Ovary (tissue), 9 donors: ENCODE data around the gene GPR173. TPM values are rescaled to one million over a fixed set of nuclear protein-coding genes. Genes with fewer than 3 reads are reported as not detected.

ENCODE experiments used
- DNase-seq, 5 donors: peaks; one replicate each; pipeline ENCODE4 v3.0.0-alpha.2; 2019 to 2020
- H3K27ac ChIP-seq, 2 donors: fragments of 200-600 bp; one replicate each; pipeline versions ENCODE4 v1.5.1 to v1.8.0; 2019 to 2022
- H3K27me3 ChIP-seq: fragments of 200-600 bp; one replicate; pipeline ENCODE4 v1.8.0; 2022
- H3K36me3 ChIP-seq: fragments of 200-600 bp; sonication (generic); one replicate; pipeline ENCODE4 v1.5.1; 2019
- H3K4me1 ChIP-seq: one replicate; pipeline ENCODE4 v1.8.1; 2013; ENCODE audit warnings: mild to moderate bottlenecking, moderate library complexity; ENCODE audit not compliant: insufficient read depth
- H3K4me3 ChIP-seq: fragments of 200-600 bp; sonication (generic); one replicate; pipeline ENCODE4 v1.5.1; 2017
- H3K9me3 ChIP-seq, 2 donors: fragments of 200-600 bp in 1 of 2; sonication (generic) in 1 of 2; one replicate each; pipeline versions ENCODE4 v1.5.1 to v1.8.1; 2013 to 2019; ENCODE audit warnings: mild to moderate bottlenecking in 1 of 2, moderate library complexity in 1 of 2
- CTCF ChIP-seq, 3 donors: fragments of 450-650 bp in 2 of 3; fragments of 200-600 bp in 1 of 3; IDR thresholded peaks; one replicate each; pipeline versions ENCODE4 v1.5.1 to v1.8.0; 2016 to 2022; ENCODE audit warnings: antibody characterized with exemption in 3 of 3, mild to moderate bottlenecking in 1 of 3
- EP300 ChIP-seq: sonication (generic); formaldehyde crosslinking; IDR thresholded peaks from one replicate; pipeline ENCODE4 v1.6.1; 2017; ENCODE audit warnings: antibody characterized with exemption
- POLR2A ChIP-seq: fragments of 450-650 bp; IDR thresholded peaks from one replicate; pipeline ENCODE4 v1.6.1; 2017; ENCODE audit warnings: antibody characterized with exemption, mild to moderate bottlenecking, moderate library complexity
- WGBS, 3 donors: extraction: QIAGEN DNeasy Blood & Tissue Kit in 1 of 3; methylation state at CpG; one replicate each; pipeline versions ENCODE4 v1.1.5 to v1.1.7; 2013 to 2017; 5-methylcytosine and 5-hydroxymethylcytosine counted together
- intact Hi-C, 4 donors: fragments of 100-400 bp; cut with DNase I; formaldehyde crosslinking; loops; one replicate each; pipeline versions ENCODE4 v1.11.0 to v1.15.1; 2022 to 2023
- polyA plus RNA-seq, 2 donors: library from polyadenylated mRNA; stranded (reverse); fragments of 200-250 nt in 1 of 2; fragments of 350-450 nt in 1 of 2; fragmentation: Illumina TruSeq in 1 of 2; extraction: RNeasy Lipid Tissue Mini Kit (QIAGEN cat#74804) in 1 of 2; gene quantifications; one replicate each; pipeline ENCODE4 v1.2.3, GENCODE V29; 2013 to 2014
- total RNA-seq, 7 donors: library from RNA; depleted of rRNA in 2 of 7; stranded (reverse); fragments of >200 nt in 2 of 7; fragmentation: NEBNext Ultra II Directional in 3 of 7; extraction: Animal tissue kit (Norgen Biotek cat#: 25700) in 3 of 7; gene quantifications; one replicate each; pipeline versions ENCODE4 v1.1.0 to v1.2.4, GENCODE V29; 2016 to 2023
- donor health status: DM: no; HTN: no; CAD: no; lungs with moderate emphysema.
- donor health status: DM: no; HTN: no; CAD: no.
- donor health status: Bipolar disorder and iron deficiency.
- donor health status: DM: yes; HTN: yes; CAD: no.
- donor health status: DM: no; HTN: no; CAD: no.
- donor health status: DM: yes; HTN: yes; CAD: no.

The GPR173 gene
- total and polyA plus RNA-seq, 9 donors: 2.9 to 15.6 (median 8.3) TPM

DNA sequence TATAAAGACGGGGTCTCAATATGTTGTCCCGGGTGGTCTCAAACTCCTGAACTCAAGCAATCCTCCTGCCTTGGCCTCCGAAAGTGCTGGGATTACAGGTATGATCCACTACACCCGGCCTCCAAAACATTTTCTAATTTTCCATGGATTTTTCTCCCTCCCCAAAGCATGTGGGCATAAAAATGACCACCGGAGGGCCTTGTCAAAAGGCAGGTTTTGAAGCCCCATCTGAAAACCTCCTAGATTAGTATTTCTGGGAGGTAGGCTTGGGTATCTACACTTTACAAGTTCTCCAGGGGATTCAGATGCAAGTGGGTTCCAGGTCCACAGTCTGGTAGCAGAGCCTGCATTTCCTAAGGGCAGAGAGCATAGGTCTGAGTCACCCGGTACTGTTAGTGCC is 1.4 kb upstream of the GPR173 start:
- no peak overlapping the region for H3K4me3 ChIP-seq
- intact Hi-C loops: no loop called here
- no peak overlapping the region for H3K27ac ChIP-seq
- TF ChIP-seq EP300 (no peak), CTCF (IDR thresholded peaks at IDR 0.05) (no peak), POLR2A (no peak)
- DNase-seq: no peak
- no peaks in the 10 kb centered on the region for H3K36me3 ChIP-seq
- H3K4me1 ChIP-seq: peaks cover 6% of the 10 kb centered on the region
- H3K9me3 ChIP-seq: no peaks in the 10 kb centered on the region
- no peaks in the 10 kb centered on the region for H3K27me3 ChIP-seq
- WGBS, 3 donors: 79 to 85% (median 81%) methylated on average over 6 of the region's 6 CpGs

GRCh38 chrX:53049127-53049517 is 533 bp downstream of the GPR173 start:
- peaks cover 6% of the 10 kb centered on the region for H3K4me1 ChIP-seq
- peak in 1 of 5 donors; percentile 31 for DNase-seq
- peak overlapping the region; percentile 48 for H3K4me3 ChIP-seq
- intact Hi-C loops: no loop called here
- H3K9me3 ChIP-seq: no peaks in the 10 kb centered on the region
- no peak for TF ChIP-seq POLR2A
- TF ChIP-seq EP300: no peak
- no peaks in the 10 kb centered on the region for H3K27me3 ChIP-seq
- H3K36me3 ChIP-seq: no peaks in the 10 kb centered on the region
- WGBS, 3 donors: 35 to 43% (median 42%) methylated on average over 8 of the region's 8 CpGs
- no peak overlapping the region for H3K27ac ChIP-seq

DNA sequence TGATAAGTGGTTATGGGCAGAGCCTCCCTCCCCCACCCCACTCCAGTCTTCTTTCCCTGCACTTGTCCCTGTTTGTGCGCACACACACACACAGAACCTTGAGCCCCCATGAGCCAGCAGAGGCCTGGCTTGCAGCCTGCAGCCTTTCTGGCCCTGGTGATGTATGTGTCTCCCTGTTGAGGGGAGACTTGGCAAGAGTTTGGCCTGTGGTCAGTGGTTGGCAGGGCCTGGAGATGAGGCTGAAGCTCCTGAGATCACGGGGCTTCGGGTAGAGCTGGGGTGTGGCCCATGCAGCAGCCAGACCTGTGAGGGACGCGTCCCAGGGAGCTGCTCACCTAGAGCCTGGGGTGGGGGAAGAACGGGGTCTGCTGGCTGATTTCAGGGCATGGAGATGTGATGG is 2.3 kb downstream of the GPR173 start:
- Histone ChIP-seq H3K36me3 (no peaks in the 10 kb centered on the region), H3K4me1 (peaks cover 6% of the 10 kb centered on the region), H3K4me3 (no peak overlapping the region), H3K27me3 (no peaks in the 10 kb centered on the region), H3K27ac (no peak overlapping the region), H3K9me3 (no peaks in the 10 kb centered on the region)
- intact Hi-C loops: no loop called here
- 62 to 67% (median 62%) methylated on average over 6 of the region's 6 CpGs for WGBS, 3 donors
- TF ChIP-seq POLR2A (no peak), EP300 (no peak), CTCF (IDR thresholded peaks at IDR 0.05) (no peak)
- DNase-seq: no peak

DNA sequence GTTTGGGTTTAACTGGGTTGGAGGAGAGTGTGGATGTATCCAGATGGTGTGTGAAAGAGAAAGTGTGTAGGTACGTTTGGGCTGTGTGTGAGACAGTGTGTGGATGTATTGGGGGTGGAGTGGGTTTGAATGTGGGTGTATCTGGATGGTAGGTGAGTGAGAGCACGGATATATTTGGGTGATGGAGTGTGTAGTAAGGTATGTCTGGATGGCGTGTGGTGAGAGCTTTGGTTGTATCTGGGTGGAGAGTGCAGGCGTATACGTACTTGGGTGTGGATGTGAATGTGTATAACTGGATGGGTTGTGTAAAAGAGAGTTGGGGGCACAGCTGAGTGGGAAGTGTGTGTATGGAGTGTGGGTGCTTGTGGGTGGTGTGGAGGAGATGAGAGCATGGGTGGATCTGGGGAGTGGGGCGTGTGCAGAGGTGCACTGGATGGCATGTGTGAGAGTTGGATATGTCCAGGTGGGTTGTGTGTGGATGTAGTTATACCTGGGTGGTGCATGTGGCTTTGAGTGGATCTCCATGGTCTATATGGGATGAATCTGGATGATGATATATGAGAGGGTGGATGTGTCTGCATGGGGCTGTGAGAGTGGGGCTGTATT is 6.8 kb downstream of the GPR173 start:
- Histone ChIP-seq H3K9me3 (no peaks in the 10 kb centered on the region), H3K4me3 (no peak overlapping the region), H3K27me3 (no peaks in the 10 kb centered on the region), H3K36me3 (no peaks in the 10 kb centered on the region), H3K27ac (no peak overlapping the region), H3K4me1 (peaks cover under 1% of the 10 kb centered on the region)
- TF ChIP-seq EP300: no peak
- TF ChIP-seq CTCF (IDR thresholded peaks at IDR 0.05): no peak
- no peak for TF ChIP-seq POLR2A
- no peak for DNase-seq
- intact Hi-C loops: no loop called here
- WGBS, 3 donors: 72 to 74% (median 74%) methylated on average over 6 of the region's 6 CpGs

GRCh38 chrX:53056292-53056691 is 7.7 kb downstream of the GPR173 start:
- no peak for TF ChIP-seq CTCF (IDR thresholded peaks at IDR 0.05)
- no peak for TF ChIP-seq EP300
- no peak for TF ChIP-seq POLR2A
- H3K9me3 ChIP-seq: no peaks in the 10 kb centered on the region
- H3K4me3 ChIP-seq: no peak overlapping the region
- WGBS, 3 donors: 82 to 87% (median 86%) methylated on average over 5 of the region's 5 CpGs
- no peak for DNase-seq
- H3K36me3 ChIP-seq: no peaks in the 10 kb centered on the region
- H3K27me3 ChIP-seq: no peaks in the 10 kb centered on the region
- H3K27ac ChIP-seq: no peak overlapping the region
- no peaks in the 10 kb centered on the region for H3K4me1 ChIP-seq
- intact Hi-C loops: no loop called here
